HG03060 (cell line): Measurements from ENCODE around the gene MVB12B.

Experiments
- ATAC-seq: cut with Tn5 transposase; IDR thresholded peaks from one replicate; pipeline ENCODE4 v1.9.1; 2021; ENCODE audit warnings: low read depth, moderate number of reproducible peaks; ENCODE audit not compliant: unreplicated experiment

Gene MVB12B

GRCh38 chr9:126354887-126355770 is 28.5 kb downstream of the MVB12B start:
- ATAC-seq = no peak

GRCh38 chr9:126357074-126357473 is 30.4 kb downstream of the MVB12B start:
- no peak for ATAC-seq

- ATAC-seq = no peak
Observed at GRCh38 chr9:126360073-126360472, 33.4 kb downstream of the MVB12B start.

GRCh38 chr9:126361810-126362238 is 35.2 kb downstream of the MVB12B start:
- no peak for ATAC-seq

- ATAC-seq = no peak
Observed at GRCh38 chr9:126363250-126363649, 36.6 kb downstream of the MVB12B start.

- no peak for ATAC-seq
Observed at GRCh38 chr9:126363847-126364671, 37.4 kb downstream of the MVB12B start.

- no peak for ATAC-seq
Observed at GRCh38 chr9:126365780-126366179, 39.2 kb downstream of the MVB12B start.

- no peak for ATAC-seq
Observed at GRCh38 chr9:126366366-126367011, 39.9 kb downstream of the MVB12B start.

GRCh38 chr9:126367139-126367538 is 40.5 kb downstream of the MVB12B start:
- ATAC-seq = no peak

GRCh38 chr9:126367616-126368015 is 41.0 kb downstream of the MVB12B start:
- no peak for ATAC-seq

GRCh38 chr9:126368020-126368419 is 41.4 kb downstream of the MVB12B start:
- no peak for ATAC-seq

- ATAC-seq = no peak
Observed at GRCh38 chr9:126371007-126371870, 44.6 kb downstream of the MVB12B start.

GRCh38 chr9:126372716-126373115 is 46.1 kb downstream of the MVB12B start:
- no peak for ATAC-seq

- no peak for ATAC-seq
Observed at GRCh38 chr9:126373241-126373640, 46.6 kb downstream of the MVB12B start.

- ATAC-seq = no peak
Observed at GRCh38 chr9:126374366-126374781, 47.7 kb downstream of the MVB12B start.

- no peak for ATAC-seq
Observed at GRCh38 chr9:126375386-126375785, 48.8 kb downstream of the MVB12B start.

- no peak for ATAC-seq
Observed at GRCh38 chr9:126376311-126377175, 49.9 kb downstream of the MVB12B start.

GRCh38 chr9:126377176-126377509 is 50.5 kb downstream of the MVB12B start:
- no peak for ATAC-seq

- no peak for ATAC-seq
Observed at GRCh38 chr9:126377536-126377935, 50.9 kb downstream of the MVB12B start.
